ENCODE measurements around the gene CELF1.

The CELF1 gene

GRCh38 chr11:47434011-47434786 lies 118.7 kb downstream of the CELF1 start:
- Histone ChIP-seq H3K36me3 (replicated peaks; ENCODE audit: insufficient read depth, low read length) (no peaks in the 10 kb centered on the region), H3F3A (ENCODE audit: insufficient read depth, low read length) (no peaks in the 10 kb centered on the region), H3K9me2 (replicated peaks; ENCODE audit: insufficient read depth, low read length) (no peaks in the 10 kb centered on the region), H2AFZ (ENCODE audit: low read length) (no peak overlapping the region), H4K20me1 (ENCODE audit: insufficient read depth, low read length) (no peaks in the 10 kb centered on the region), H3K79me2 (ENCODE audit: low read length) (no peaks in the 10 kb centered on the region), H3K9me3 (replicated peaks; ENCODE audit: insufficient read depth, low read length) (no peaks in the 10 kb centered on the region), H3K9ac (ENCODE audit: low read length) (no peak overlapping the region), H3K27me3 (replicated peaks; ENCODE audit: insufficient read depth, low read length) (no peaks in the 10 kb centered on the region), H3K27ac (ENCODE audit: low read length) (no peak overlapping the region), H3K4me2 (ENCODE audit: low read depth, low read length) (no peak overlapping the region), H3K4me3 (ENCODE audit: low read length) (no peak overlapping the region), H3K4me1 (ENCODE audit: low read length) (no peaks in the 10 kb centered on the region)
- DNase-seq, result no peak
- no peak for TF ChIP-seq EZH2phosphoT487 (IDR thresholded peaks at IDR 0.05; ENCODE audit: low read length)
- TF ChIP-seq EZH2 (optimal IDR thresholded peaks at IDR 0.05; ENCODE audit: low read depth, low read length), result no peak
- no peak for TF ChIP-seq CTCF (IDR thresholded peaks at IDR 0.05; ENCODE audit: low read length)

DNA sequence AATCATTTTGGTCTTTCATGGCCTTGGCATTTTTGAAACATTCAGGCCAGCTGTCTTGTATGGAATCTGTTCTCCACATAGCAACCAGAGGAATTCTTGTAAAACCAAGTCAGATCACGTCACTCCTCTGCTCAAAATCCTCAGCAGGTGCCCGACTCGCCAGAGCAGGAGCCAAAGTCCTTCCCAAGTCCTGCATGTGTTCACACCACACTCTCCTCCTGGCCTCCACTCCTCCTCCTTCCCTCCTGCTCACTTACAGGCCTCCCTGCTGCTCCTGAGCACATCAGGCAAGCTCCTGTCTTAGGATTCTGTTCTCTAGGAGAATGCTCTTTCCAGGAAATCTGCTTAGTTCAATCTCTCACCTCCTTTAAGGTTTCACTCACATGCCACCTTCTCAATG lies 119.8 kb downstream of the CELF1 start:
- no peak overlapping the region for H2AFZ ChIP-seq (ENCODE audit: low read length)
- H3K9ac ChIP-seq (ENCODE audit: low read length), result no peak overlapping the region
- no peaks in the 10 kb centered on the region for H4K20me1 ChIP-seq (ENCODE audit: insufficient read depth, low read length)
- H3K9me2 ChIP-seq (replicated peaks; ENCODE audit: insufficient read depth, low read length), result no peaks in the 10 kb centered on the region
- no peaks in the 10 kb centered on the region for H3K4me1 ChIP-seq (ENCODE audit: low read length)
- no peaks in the 10 kb centered on the region for H3K36me3 ChIP-seq (replicated peaks; ENCODE audit: insufficient read depth, low read length)
- H3F3A ChIP-seq (ENCODE audit: insufficient read depth, low read length), result no peaks in the 10 kb centered on the region
- no peak for TF ChIP-seq EZH2phosphoT487 (IDR thresholded peaks at IDR 0.05; ENCODE audit: low read length)
- no peak for TF ChIP-seq CTCF (IDR thresholded peaks at IDR 0.05; ENCODE audit: low read length)
- no peak for TF ChIP-seq EZH2 (optimal IDR thresholded peaks at IDR 0.05; ENCODE audit: low read depth, low read length)
- no peaks in the 10 kb centered on the region for H3K79me2 ChIP-seq (ENCODE audit: low read length)
- no peaks in the 10 kb centered on the region for H3K27me3 ChIP-seq (replicated peaks; ENCODE audit: insufficient read depth, low read length)
- H3K27ac ChIP-seq (ENCODE audit: low read length), result no peak overlapping the region
- no peak for DNase-seq
- H3K4me2 ChIP-seq (ENCODE audit: low read depth, low read length), result no peak overlapping the region
- H3K4me3 ChIP-seq (ENCODE audit: low read length), result no peak overlapping the region
- H3K9me3 ChIP-seq (replicated peaks; ENCODE audit: insufficient read depth, low read length), result no peaks in the 10 kb centered on the region

GRCh38 chr11:47431356-47432083 lies 121.4 kb downstream of the CELF1 start:
- H3K9me2 ChIP-seq (replicated peaks; ENCODE audit: insufficient read depth, low read length), result no peaks in the 10 kb centered on the region
- H3K9me3 ChIP-seq (replicated peaks; ENCODE audit: insufficient read depth, low read length), result no peaks in the 10 kb centered on the region
- H3K27me3 ChIP-seq (replicated peaks; ENCODE audit: insufficient read depth, low read length), result no peaks in the 10 kb centered on the region
- no peaks in the 10 kb centered on the region for H3K79me2 ChIP-seq (ENCODE audit: low read length)
- DNase-seq, result no peak
- H2AFZ ChIP-seq (ENCODE audit: low read length), result no peak overlapping the region
- H3K4me1 ChIP-seq (ENCODE audit: low read length), result no peaks in the 10 kb centered on the region
- H3K36me3 ChIP-seq (replicated peaks; ENCODE audit: insufficient read depth, low read length), result no peaks in the 10 kb centered on the region
- H3K4me3 ChIP-seq (ENCODE audit: low read length), result no peak overlapping the region
- TF ChIP-seq CTCF (IDR thresholded peaks at IDR 0.05; ENCODE audit: low read length), result no peak
- TF ChIP-seq EZH2phosphoT487 (IDR thresholded peaks at IDR 0.05; ENCODE audit: low read length), result no peak
- TF ChIP-seq EZH2 (optimal IDR thresholded peaks at IDR 0.05; ENCODE audit: low read depth, low read length), result no peak
- no peak overlapping the region for H3K27ac ChIP-seq (ENCODE audit: low read length)
- H4K20me1 ChIP-seq (ENCODE audit: insufficient read depth, low read length), result no peaks in the 10 kb centered on the region
- no peak overlapping the region for H3K9ac ChIP-seq (ENCODE audit: low read length)
- 0 out of 2 replicates have a peak, but pooled peaks cover 2% of the 10 kb centered on the region for H3F3A ChIP-seq (ENCODE audit: insufficient read depth, low read length)
- H3K4me2 ChIP-seq (ENCODE audit: low read depth, low read length), result no peak overlapping the region

Measured in MM.1S (cell line).